GM19035 (cell line): ENCODE results near the gene EXOC4.

ENCODE experiments used
- ATAC-seq: cut with Tn5 transposase; IDR thresholded peaks from one replicate; pipeline ENCODE4 v1.9.1; 2021; ENCODE audit not compliant: unreplicated experiment

Gene EXOC4

GRCh38 chr7:134084488-134085144 is 831.7 kb downstream of the EXOC4 start:
- ATAC-seq, result no peak

GRCh38 chr7:134085311-134085710 is 832.4 kb downstream of the EXOC4 start:
- no peak for ATAC-seq

- ATAC-seq, result no peak
Measured at GRCh38 chr7:134086998-134087735, 834.3 kb downstream of the EXOC4 start.

- ATAC-seq, result no peak
Measured at GRCh38 chr7:134088199-134088598, 835.3 kb downstream of the EXOC4 start.

- no peak for ATAC-seq
Measured at GRCh38 chr7:134089446-134089845, 836.6 kb downstream of the EXOC4 start.

DNA sequence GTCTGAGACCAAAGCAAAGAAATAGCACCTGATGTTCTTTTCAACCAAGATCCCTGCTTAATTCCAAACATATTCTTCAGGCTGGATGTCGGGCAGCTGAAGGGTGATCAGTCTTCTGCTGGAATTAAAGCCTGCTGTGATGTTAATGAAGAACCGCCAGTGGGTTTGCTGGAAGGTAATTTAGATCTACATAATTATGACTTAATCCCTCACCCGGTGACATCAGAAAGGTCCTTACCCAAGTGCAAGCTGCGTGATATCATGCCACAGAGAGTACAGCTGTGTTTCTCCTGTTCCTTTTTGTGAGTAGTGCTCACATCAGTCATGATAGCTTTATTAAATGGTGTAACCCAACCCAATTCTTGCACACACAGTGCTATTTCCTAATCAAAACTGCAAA is 845.2 kb downstream of the EXOC4 start:
- ATAC-seq, result no peak

- ATAC-seq, result no peak
Measured at GRCh38 chr7:134101716-134102115, 848.8 kb downstream of the EXOC4 start.

- no peak for ATAC-seq
Measured at GRCh38 chr7:134104166-134104565, 851.3 kb downstream of the EXOC4 start.

GRCh38 chr7:134105841-134106240 is 853.0 kb downstream of the EXOC4 start:
- ATAC-seq, result no peak

- ATAC-seq, result no peak
Measured at GRCh38 chr7:134108802-134109201, 855.9 kb downstream of the EXOC4 start.

GRCh38 chr7:134113655-134114054 is 860.8 kb downstream of the EXOC4 start:
- no peak for ATAC-seq

DNA sequence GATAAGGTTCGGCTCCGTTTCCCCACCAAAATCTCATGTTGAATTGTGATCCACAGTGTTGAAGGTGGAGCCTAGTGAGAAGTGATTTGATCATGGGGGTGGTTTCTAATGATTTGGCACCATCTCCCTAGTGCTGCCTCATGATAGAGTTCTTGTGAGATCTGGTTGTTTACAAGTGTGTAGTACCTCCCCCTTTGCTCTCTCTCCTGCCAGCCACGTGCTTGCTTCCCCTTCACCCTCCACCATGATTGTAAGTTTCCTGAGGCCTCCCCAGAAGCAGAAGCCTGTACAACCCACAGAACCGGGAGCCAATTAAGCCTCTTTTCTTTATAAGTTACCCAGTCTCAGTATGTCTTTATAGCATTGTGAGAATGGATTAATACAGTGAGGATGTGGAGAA is 862.1 kb downstream of the EXOC4 start:
- ATAC-seq, result no peak
